ENCODE measurements around the gene MMP24. TPM values are rescaled to one million over a fixed set of nuclear protein-coding genes. Genes with fewer than 3 reads are reported as not detected.

MMP24 gene
- total RNA-seq, 1 experiment from 2014 or later = 7.1 TPM

DNA sequence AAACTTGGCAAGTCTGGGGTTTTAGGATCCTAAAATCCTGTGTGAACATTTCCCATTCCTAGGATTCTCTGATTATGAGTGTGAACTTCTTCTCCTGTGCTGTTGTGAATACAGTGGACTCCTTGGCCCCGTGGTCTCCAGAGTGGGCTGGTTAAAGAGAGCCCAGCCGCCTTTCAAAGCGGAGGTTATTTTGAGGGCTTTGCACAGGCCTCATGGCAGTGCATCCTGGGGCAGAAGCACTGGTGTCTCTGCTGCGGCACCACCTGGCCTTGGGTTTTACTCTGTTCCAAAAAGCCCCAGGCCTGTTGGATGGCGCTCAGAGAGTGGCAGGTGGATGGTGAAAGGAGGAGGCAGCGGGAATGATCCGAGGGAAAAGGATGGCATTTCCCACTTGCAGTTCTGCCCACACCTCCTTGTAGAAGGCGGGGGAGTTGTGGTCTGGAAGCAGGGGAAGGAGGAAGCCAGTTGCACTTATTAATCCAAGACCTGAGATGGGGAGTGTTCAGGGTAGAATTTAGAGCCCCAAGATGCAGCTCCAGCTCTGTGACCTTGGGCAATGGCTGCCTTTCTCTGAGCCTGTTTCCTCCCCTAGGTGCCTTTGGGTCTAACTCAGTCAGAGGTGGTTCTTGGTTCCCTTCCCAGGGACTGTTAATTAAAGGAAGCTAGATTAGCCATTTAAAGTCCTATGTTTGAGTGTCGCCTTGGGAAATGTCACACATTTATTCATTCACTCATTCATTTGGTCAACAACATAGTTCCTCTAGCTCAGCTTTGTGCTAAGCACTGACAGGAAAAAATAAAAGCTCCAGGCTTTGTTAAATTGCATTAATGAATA lies 22.4 kb downstream of the MMP24 start:
- H3K36me3 ChIP-seq (ENCODE audit: control insufficient read depth, insufficient read depth, low read length) = no peaks in the 10 kb centered on the region
- DNase-seq (ENCODE audit: low read depth, low spot score) (no peak), ATAC-seq (peak; percentile 26; the same call in 1 of the 2 replicates)
- no peaks in the 10 kb centered on the region for H3K9me3 ChIP-seq (ENCODE audit: control insufficient read depth, insufficient read depth, low read depth, low read length)
- ChIA-PET CTCF (interaction anchor here (0.6 kb wide), 1 partner anchor 538 kb away, joined by 3 read pairs; no protein-coding TSS in a partner anchor), POLR2A (no interaction called here)
- intact Hi-C loops (cut with micrococcal nuclease; ENCODE audit: unreplicated experiment) (no loop called here), in situ Hi-C loops (cut with HindIII; ENCODE audit: low pct_unique_long_range_greater_than_20kb, low sequenced_read_pairs) (no loop called here)
- H3K4me3 ChIP-seq (ENCODE audit: low read depth in 2 of 2, low read length in 2 of 2) = no peak overlapping the region
- no peak overlapping the region for H3K27ac ChIP-seq (ENCODE audit: low read length)
- H3K4me1 ChIP-seq (ENCODE audit: control insufficient read depth, insufficient read depth, low read length) = no peaks in the 10 kb centered on the region
- H3K27me3 ChIP-seq (ENCODE audit: control insufficient read depth, insufficient read depth, low read length) = no peaks in the 10 kb centered on the region
- no TSS peak for BruUV-seq (replicated peaks)
- TF ChIP-seq TCF7L2 (IDR thresholded peaks at IDR 0.05; ENCODE audit: low read depth, low read length) (no peak), SIN3A (IDR thresholded peaks at IDR 0.05; ENCODE audit: borderline replicate concordance, insufficient read depth, low read depth, low read length) (no peak), POLR2AphosphoS5 (IDR thresholded peaks at IDR 0.05; ENCODE audit: low read depth, low read length) (no peak)
- TF ChIP-seq, protein P1, sequence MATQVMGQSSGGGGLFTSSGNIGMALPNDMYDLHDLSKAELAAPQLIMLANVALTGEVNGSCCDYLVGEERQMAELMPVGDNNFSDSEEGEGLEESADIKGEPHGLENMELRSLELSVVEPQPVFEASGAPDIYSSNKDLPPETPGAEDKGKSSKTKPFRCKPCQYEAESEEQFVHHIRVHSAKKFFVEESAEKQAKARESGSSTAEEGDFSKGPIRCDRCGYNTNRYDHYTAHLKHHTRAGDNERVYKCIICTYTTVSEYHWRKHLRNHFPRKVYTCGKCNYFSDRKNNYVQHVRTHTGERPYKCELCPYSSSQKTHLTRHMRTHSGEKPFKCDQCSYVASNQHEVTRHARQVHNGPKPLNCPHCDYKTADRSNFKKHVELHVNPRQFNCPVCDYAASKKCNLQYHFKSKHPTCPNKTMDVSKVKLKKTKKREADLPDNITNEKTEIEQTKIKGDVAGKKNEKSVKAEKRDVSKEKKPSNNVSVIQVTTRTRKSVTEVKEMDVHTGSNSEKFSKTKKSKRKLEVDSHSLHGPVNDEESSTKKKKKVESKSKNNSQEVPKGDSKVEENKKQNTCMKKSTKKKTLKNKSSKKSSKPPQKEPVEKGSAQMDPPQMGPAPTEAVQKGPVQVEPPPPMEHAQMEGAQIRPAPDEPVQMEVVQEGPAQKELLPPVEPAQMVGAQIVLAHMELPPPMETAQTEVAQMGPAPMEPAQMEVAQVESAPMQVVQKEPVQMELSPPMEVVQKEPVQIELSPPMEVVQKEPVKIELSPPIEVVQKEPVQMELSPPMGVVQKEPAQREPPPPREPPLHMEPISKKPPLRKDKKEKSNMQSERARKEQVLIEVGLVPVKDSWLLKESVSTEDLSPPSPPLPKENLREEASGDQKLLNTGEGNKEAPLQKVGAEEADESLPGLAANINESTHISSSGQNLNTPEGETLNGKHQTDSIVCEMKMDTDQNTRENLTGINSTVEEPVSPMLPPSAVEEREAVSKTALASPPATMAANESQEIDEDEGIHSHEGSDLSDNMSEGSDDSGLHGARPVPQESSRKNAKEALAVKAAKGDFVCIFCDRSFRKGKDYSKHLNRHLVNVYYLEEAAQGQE (IDR thresholded peaks at IDR 0.05; ENCODE audit: insufficient read depth in 1 of 2, low read depth in 2 of 2, low read length in 1 of 2) = no peak
- TF ChIP-seq, protein P2, sequence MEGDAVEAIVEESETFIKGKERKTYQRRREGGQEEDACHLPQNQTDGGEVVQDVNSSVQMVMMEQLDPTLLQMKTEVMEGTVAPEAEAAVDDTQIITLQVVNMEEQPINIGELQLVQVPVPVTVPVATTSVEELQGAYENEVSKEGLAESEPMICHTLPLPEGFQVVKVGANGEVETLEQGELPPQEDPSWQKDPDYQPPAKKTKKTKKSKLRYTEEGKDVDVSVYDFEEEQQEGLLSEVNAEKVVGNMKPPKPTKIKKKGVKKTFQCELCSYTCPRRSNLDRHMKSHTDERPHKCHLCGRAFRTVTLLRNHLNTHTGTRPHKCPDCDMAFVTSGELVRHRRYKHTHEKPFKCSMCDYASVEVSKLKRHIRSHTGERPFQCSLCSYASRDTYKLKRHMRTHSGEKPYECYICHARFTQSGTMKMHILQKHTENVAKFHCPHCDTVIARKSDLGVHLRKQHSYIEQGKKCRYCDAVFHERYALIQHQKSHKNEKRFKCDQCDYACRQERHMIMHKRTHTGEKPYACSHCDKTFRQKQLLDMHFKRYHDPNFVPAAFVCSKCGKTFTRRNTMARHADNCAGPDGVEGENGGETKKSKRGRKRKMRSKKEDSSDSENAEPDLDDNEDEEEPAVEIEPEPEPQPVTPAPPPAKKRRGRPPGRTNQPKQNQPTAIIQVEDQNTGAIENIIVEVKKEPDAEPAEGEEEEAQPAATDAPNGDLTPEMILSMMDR (IDR thresholded peaks at IDR 0.05) = no peak

DNA sequence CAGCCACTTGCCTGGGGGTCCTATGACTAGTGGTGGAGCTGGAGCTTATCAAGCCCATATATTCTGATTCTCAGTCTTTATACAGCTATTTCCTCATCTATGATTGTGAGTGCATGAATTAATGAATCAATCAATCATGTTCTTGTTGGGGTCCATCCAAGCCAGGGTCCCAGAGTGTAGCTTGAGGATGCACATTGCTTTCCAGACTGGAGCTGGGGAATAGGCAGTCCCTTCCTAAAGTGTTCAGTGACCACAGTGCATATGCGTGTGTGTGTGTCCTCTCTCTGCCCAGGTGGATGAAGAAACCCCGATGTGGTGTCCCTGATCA lies 25.1 kb downstream of the MMP24 start:
- Histone ChIP-seq H3K27me3 (ENCODE audit: control insufficient read depth, insufficient read depth, low read length) (no peaks in the 10 kb centered on the region), H3K27ac (ENCODE audit: low read length) (no peak overlapping the region), H3K4me1 (ENCODE audit: control insufficient read depth, insufficient read depth, low read length) (no peaks in the 10 kb centered on the region), H3K9me3 (ENCODE audit: control insufficient read depth, insufficient read depth, low read depth, low read length) (no peaks in the 10 kb centered on the region), H3K36me3 (ENCODE audit: control insufficient read depth, insufficient read depth, low read length) (no peaks in the 10 kb centered on the region), H3K4me3 (ENCODE audit: low read depth in 2 of 2, low read length in 2 of 2) (no peak overlapping the region)
- ChIA-PET CTCF (no interaction called here), POLR2A (no interaction called here)
- TF ChIP-seq TCF7L2 (IDR thresholded peaks at IDR 0.05; ENCODE audit: low read depth, low read length) = no peak
- TF ChIP-seq, protein P2 (IDR thresholded peaks at IDR 0.05) = no peak
- TF ChIP-seq POLR2AphosphoS5 (IDR thresholded peaks at IDR 0.05; ENCODE audit: low read depth, low read length) = no peak
- TF ChIP-seq, protein P1 (IDR thresholded peaks at IDR 0.05; ENCODE audit: insufficient read depth in 1 of 2, low read depth in 2 of 2, low read length in 1 of 2) = no peak
- no peak for TF ChIP-seq SIN3A (IDR thresholded peaks at IDR 0.05; ENCODE audit: borderline replicate concordance, insufficient read depth, low read depth, low read length)
- in situ Hi-C loops (cut with HindIII; ENCODE audit: low pct_unique_long_range_greater_than_20kb, low sequenced_read_pairs) = no loop called here
- no peak for ATAC-seq
- DNase-seq (ENCODE audit: low read depth, low spot score) = no peak
- intact Hi-C loops (cut with micrococcal nuclease; ENCODE audit: unreplicated experiment) = no loop called here
- BruUV-seq (replicated peaks) = no TSS peak

All from Panc1 (cell line).